Measurements from ENCODE around the gene SOAT2.

- no peak for TF ChIP-seq CTCF (IDR thresholded peaks at IDR 0.05; ENCODE audit: low read depth, low read length, missing input control)
- TF ChIP-seq YY1 (IDR thresholded peaks at IDR 0.05): no peak
- TF ChIP-seq, protein P1, sequence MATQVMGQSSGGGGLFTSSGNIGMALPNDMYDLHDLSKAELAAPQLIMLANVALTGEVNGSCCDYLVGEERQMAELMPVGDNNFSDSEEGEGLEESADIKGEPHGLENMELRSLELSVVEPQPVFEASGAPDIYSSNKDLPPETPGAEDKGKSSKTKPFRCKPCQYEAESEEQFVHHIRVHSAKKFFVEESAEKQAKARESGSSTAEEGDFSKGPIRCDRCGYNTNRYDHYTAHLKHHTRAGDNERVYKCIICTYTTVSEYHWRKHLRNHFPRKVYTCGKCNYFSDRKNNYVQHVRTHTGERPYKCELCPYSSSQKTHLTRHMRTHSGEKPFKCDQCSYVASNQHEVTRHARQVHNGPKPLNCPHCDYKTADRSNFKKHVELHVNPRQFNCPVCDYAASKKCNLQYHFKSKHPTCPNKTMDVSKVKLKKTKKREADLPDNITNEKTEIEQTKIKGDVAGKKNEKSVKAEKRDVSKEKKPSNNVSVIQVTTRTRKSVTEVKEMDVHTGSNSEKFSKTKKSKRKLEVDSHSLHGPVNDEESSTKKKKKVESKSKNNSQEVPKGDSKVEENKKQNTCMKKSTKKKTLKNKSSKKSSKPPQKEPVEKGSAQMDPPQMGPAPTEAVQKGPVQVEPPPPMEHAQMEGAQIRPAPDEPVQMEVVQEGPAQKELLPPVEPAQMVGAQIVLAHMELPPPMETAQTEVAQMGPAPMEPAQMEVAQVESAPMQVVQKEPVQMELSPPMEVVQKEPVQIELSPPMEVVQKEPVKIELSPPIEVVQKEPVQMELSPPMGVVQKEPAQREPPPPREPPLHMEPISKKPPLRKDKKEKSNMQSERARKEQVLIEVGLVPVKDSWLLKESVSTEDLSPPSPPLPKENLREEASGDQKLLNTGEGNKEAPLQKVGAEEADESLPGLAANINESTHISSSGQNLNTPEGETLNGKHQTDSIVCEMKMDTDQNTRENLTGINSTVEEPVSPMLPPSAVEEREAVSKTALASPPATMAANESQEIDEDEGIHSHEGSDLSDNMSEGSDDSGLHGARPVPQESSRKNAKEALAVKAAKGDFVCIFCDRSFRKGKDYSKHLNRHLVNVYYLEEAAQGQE (IDR thresholded peaks at IDR 0.05): no peak
- no peak for TF ChIP-seq GABPA (IDR thresholded peaks at IDR 0.05 in 1 of 2, conservative IDR thresholded peaks at IDR 0.05 in 1 of 2)
- no peak for TF ChIP-seq RAD21 (IDR thresholded peaks at IDR 0.05)
- no peak for TF ChIP-seq HNF4A (conservative IDR thresholded peaks at IDR 0.05)
- TF ChIP-seq MAX (IDR thresholded peaks at IDR 0.05): no peak
- no peak for TF ChIP-seq SP1 (IDR thresholded peaks at IDR 0.05)
- no peak for TF ChIP-seq TAF1 (conservative IDR thresholded peaks at IDR 0.05)
- TF ChIP-seq HNF4G (IDR thresholded peaks at IDR 0.05): no peak
Measured at GRCh38 chr12:53060721-53061276, 42.5 kb upstream of the SOAT2 start.
